Natural killer cell (primary cell): ENCODE measurements around the gene MAP1B. TPM values are rescaled to one million over a fixed set of nuclear protein-coding genes. Genes with fewer than 3 reads are reported as not detected.

Source experiments
- ATAC-seq, 3 donors: fragments of 150-1000 bp in 2 of 3; fragments of 200-7000 bp in 1 of 3; cut with Tn5 transposase; 1 replicate in 1 of 3; 2 replicates in 2 of 3; pipeline ENCODE4 v1.10.0; 2021; ENCODE audit warnings: mild to moderate bottlenecking in 2 of 3, moderate library complexity in 2 of 3
- DNase-seq, 2 donors: peaks; one replicate each; pipeline versions ENCODE4 v3.0.0 to v3.0.0-alpha.2; 2013 to 2021; ENCODE audit warnings: mixed read lengths in 1 of 2
- H3K27ac ChIP-seq: one replicate; pipeline ENCODE4 v1.5.1; 2013; ENCODE audit warnings: mild to moderate bottlenecking, low read length
- H3K27me3 ChIP-seq: one replicate; pipeline ENCODE4 v1.6.1; 2013; ENCODE audit warnings: low read length; ENCODE audit not compliant: control insufficient read depth, insufficient read depth
- H3K36me3 ChIP-seq: one replicate; pipeline ENCODE4 v1.6.1; 2013; ENCODE audit warnings: low read length; ENCODE audit not compliant: control insufficient read depth, insufficient read depth
- H3K4me1 ChIP-seq: one replicate; pipeline ENCODE4 v1.6.1; 2013; ENCODE audit warnings: low read length; ENCODE audit not compliant: control insufficient read depth, insufficient read depth
- H3K4me3 ChIP-seq: one replicate; pipeline ENCODE4 v1.5.1; 2013; ENCODE audit warnings: low read length
- H3K9me3 ChIP-seq: one replicate; pipeline ENCODE4 v1.6.1; 2013; ENCODE audit warnings: low read length; ENCODE audit not compliant: control insufficient read depth, insufficient read depth
- H3K27ac Mint-ChIP-seq, 2 donors: one replicate each; pipeline ENCODE4 v1.8.0; 2022; ENCODE audit warnings: mild to moderate bottlenecking in 2 of 2, mixed read lengths in 2 of 2, moderate library complexity in 1 of 2
- H3K27me3 Mint-ChIP-seq, 2 donors: one replicate each; pipeline ENCODE4 v1.8.0; 2022; ENCODE audit warnings: low read depth in 2 of 2, mixed read lengths in 2 of 2
- H3K36me3 Mint-ChIP-seq: one replicate; pipeline ENCODE4 v1.8.0; 2022; ENCODE audit warnings: mixed read lengths
- H3K4me1 Mint-ChIP-seq, 2 donors: one replicate each; pipeline ENCODE4 v1.8.0; 2022; ENCODE audit warnings: mixed read lengths in 2 of 2
- H3K4me3 Mint-ChIP-seq: one replicate; pipeline ENCODE4 v1.8.0; 2022; ENCODE audit warnings: mild to moderate bottlenecking, moderate library complexity, mixed read lengths
- H3K9me3 Mint-ChIP-seq, 2 donors: one replicate each; pipeline ENCODE4 v1.8.0; 2022; ENCODE audit warnings: mixed read lengths in 2 of 2
- CTCF ChIP-seq: fragments of 200-600 bp; IDR thresholded peaks from one replicate; pipeline ENCODE4 v1.8.0; 2022; ENCODE audit warnings: antibody characterized with exemption
- WGBS: methylation state at CpG from one replicate; pipeline ENCODE4 v1.1.7; 2013; ENCODE audit warnings: missing lambda C conversion rate; ENCODE audit not compliant: insufficient coverage; 5-methylcytosine and 5-hydroxymethylcytosine counted together
- intact Hi-C: fragments of 100-400 bp; cut with micrococcal nuclease; formaldehyde crosslinking; loops from one replicate; pipeline ENCODE4 v1.14.2; 2022
- total RNA-seq, 4 donors: library from RNA; stranded (reverse); fragments of 120-200 nt in 1 of 4; gene quantifications; one replicate each; pipeline versions ENCODE4 v1.2.3 to v1.2.4, GENCODE V29; 2013 to 2022

The MAP1B gene
- total RNA-seq: under 1 TPM in 2 of 3 donors, not detected in 1; 0.07 to 0.31 TPM
- 0.16 TPM for total RNA-seq (2013)

GRCh38 chr5:72107131-72107900 lies at the start of gene MAP1B:
Gene MAP1B, plus strand, starts transcription at chr5:72107475. Its CDS starts 57 bp downstream, at chr5:72107532.
- no peaks in the 10 kb centered on the region for H3K36me3 Mint-ChIP-seq
- Histone ChIP-seq H3K36me3 (no peaks in the 10 kb centered on the region), H3K9me3 (no peaks in the 10 kb centered on the region), H3K27ac (no peak within 1 kb of the TSS), H3K4me1 (peaks cover 17% of the 10 kb centered on the region), H3K4me3 (no peak within 1 kb of the TSS), H3K27me3 (peaks cover 17% of the 10 kb centered on the region)
- H3K27me3 Mint-ChIP-seq: peaks cover 44 to 59% of the 10 kb centered on the region in 2 donors
- intact Hi-C loops: no loop called here
- no peak for ATAC-seq
- TF ChIP-seq CTCF: no peak
- no peaks in the 10 kb centered on the region for H3K9me3 Mint-ChIP-seq
- H3K4me3 Mint-ChIP-seq: peak within 1 kb of the TSS; percentile 21
- H3K4me1 Mint-ChIP-seq: peaks cover 0 to 11% of the 10 kb centered on the region in 2 donors
- no peak within 1 kb of the TSS for H3K27ac Mint-ChIP-seq
- DNase-seq: no peak
- WGBS: 2% methylated on average over 81 of the region's 82 CpGs

GRCh38 chr5:72057816-72058215 lies 49.5 kb upstream of the MAP1B start:
- peaks cover 3 to 14% of the 10 kb centered on the region in 2 donors for H3K27me3 Mint-ChIP-seq
- H3K27me3 ChIP-seq: no peaks in the 10 kb centered on the region
- H3K36me3 ChIP-seq: no peaks in the 10 kb centered on the region
- no peaks in the 10 kb centered on the region for H3K9me3 ChIP-seq
- ATAC-seq: no peak
- 90% methylated on average over 2 of the region's 2 CpGs for WGBS
- TF ChIP-seq CTCF: no peak
- H3K4me1 Mint-ChIP-seq: no peaks in the 10 kb centered on the region
- H3K36me3 Mint-ChIP-seq: no peaks in the 10 kb centered on the region
- intact Hi-C loops: no loop called here
- no peaks in the 10 kb centered on the region for H3K4me1 ChIP-seq
- H3K4me3 ChIP-seq: no peak overlapping the region
- H3K9me3 Mint-ChIP-seq: no peaks in the 10 kb centered on the region
- H3K27ac ChIP-seq: no peak overlapping the region
- no peak overlapping the region for H3K27ac Mint-ChIP-seq
- no peak overlapping the region for H3K4me3 Mint-ChIP-seq
- no peak for DNase-seq

DNA sequence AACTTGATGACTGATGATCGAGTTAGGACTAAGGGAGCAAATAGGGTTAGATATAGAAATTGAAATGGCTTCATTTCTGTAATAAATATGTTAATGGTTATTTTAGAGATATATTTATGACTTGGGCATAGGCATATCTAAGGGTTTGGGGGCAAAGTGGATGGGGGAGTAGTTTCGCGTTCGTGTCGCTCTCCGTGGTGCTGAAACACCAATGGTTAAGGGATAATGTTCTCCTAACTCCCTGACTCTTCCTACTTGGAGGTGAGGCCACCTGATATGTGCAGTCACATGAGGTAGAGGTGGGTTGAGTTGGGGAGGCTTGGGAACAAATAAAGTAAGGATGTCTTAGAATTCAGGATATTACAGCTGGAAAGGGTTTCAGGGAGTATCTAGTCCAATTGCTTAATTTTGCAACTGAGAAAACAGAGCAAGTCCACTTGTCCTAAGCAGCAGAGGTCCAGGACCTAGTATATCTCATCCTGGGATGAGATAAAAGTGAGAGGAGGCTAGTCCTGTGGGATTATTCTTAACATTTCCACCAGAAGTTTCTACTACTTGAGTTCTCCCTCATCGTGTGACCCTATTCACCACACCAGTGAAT lies 44.0 kb upstream of the MAP1B start:
- ATAC-seq (no peak), DNase-seq (peak in 1 of 2 donors; percentile 8)
- 27% methylated on average over 7 of the region's 7 CpGs for WGBS
- no peaks in the 10 kb centered on the region for H3K27me3 ChIP-seq
- no peak for TF ChIP-seq CTCF
- Mint-ChIP-seq H3K27me3 (peaks cover 5 to 7% of the 10 kb centered on the region in 2 donors), H3K27ac (no peak overlapping the region), H3K9me3 (peaks cover 0 to 2% of the 10 kb centered on the region in 2 donors), H3K4me1 (no peaks in the 10 kb centered on the region), H3K4me3 (no peak overlapping the region), H3K36me3 (no peaks in the 10 kb centered on the region)
- no peaks in the 10 kb centered on the region for H3K9me3 ChIP-seq
- H3K4me3 ChIP-seq: no peak overlapping the region
- H3K4me1 ChIP-seq: no peaks in the 10 kb centered on the region
- intact Hi-C loops: no loop called here
- H3K36me3 ChIP-seq: no peaks in the 10 kb centered on the region
- H3K27ac ChIP-seq: no peak overlapping the region
